Measurements from ENCODE around the gene HTT.
"Not testable (repeated sequence)": the region's sequence is repeated elsewhere in the genome, so short reads cannot be mapped to it uniquely, and the experiment has no call there.

The HTT gene

GRCh38 chr4:3075652-3075981 lies 1.1 kb downstream of the HTT start:
- no peak for DNase-seq

DNA sequence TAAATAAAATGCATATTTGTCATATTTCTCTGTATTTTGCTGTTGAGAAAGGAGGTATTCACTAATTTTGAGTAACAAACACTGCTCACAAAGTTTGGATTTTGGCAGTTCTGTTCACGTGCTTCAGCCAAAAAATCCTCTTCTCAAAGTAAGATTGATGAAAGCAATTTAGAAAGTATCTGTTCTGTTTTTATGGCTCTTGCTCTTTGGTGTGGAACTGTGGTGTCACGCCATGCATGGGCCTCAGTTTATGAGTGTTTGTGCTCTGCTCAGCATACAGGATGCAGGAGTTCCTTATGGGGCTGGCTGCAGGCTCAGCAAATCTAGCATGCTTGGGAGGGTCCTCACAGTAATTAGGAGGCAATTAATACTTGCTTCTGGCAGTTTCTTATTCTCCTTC lies 3.3 kb downstream of the HTT start:
- no peak for DNase-seq

- no peak for DNase-seq
Measured at GRCh38 chr4:3079694-3080123, 5.2 kb downstream of the HTT start.

DNA sequence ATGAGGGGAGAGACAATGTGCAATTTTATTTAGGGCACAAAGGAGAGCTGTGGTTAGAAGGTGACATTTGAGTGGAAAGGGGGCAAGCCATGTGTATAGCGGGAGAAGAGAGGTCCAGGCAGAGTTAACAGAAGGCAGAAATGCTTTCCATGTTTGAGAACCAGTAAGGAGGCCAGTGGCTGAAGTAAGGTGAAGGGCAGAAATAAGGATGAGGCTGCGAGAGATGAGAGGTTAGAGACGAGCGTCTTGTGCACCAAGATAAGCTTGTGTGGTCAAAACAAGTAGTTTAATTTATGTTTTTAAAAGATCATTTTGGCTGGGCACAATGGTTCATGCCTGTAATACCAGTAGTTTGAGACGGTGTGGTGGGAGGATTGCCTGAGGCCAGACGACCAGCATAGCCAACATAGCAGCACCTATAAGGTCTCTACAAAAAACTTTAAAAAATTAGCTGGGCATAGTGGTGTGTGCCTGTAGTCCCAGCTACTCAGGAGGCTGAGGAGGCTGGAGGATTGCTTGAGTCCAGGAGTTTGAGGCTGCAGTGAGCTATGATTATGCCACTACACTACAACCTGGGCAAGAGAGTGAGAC lies 8.5 kb downstream of the HTT start:
- no peak for DNase-seq

- DNase-seq: no peak
Measured at GRCh38 chr4:3083732-3084131, 9.3 kb downstream of the HTT start.

DNA sequence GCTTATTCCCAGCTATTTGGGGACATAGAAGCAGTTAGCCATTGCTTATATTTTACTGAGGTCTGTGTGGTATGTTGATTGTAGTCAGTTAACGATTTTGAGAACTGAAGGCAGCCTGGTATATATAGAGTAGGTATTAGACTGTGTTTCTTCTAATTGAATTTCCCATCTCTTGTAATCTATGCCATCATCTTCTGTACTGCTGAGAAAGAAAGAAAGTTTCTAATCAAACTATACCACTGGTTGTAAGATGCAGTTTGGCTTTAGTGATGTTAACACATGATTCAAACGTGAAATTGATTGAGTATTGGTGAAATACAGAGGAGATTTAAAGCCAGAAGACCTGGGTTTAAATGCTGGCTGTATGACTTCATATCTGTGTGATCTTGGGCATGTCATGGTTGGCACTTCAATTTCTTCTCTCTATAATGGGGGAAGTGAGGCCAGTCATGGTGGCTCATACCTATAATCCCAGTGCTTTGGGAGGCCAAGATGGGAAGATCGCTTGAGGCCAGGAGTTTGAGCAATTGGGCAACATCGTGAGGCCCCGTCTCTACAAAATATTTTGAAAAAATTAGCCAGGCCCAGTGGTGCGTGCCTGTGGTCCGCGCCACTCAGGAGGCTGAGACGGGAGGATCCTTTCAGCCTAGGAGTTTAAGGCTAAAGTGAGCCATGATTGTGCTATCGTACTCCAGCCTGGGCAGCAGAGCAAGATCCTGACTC lies 11.6 kb downstream of the HTT start:
- no peak for DNase-seq

DNA sequence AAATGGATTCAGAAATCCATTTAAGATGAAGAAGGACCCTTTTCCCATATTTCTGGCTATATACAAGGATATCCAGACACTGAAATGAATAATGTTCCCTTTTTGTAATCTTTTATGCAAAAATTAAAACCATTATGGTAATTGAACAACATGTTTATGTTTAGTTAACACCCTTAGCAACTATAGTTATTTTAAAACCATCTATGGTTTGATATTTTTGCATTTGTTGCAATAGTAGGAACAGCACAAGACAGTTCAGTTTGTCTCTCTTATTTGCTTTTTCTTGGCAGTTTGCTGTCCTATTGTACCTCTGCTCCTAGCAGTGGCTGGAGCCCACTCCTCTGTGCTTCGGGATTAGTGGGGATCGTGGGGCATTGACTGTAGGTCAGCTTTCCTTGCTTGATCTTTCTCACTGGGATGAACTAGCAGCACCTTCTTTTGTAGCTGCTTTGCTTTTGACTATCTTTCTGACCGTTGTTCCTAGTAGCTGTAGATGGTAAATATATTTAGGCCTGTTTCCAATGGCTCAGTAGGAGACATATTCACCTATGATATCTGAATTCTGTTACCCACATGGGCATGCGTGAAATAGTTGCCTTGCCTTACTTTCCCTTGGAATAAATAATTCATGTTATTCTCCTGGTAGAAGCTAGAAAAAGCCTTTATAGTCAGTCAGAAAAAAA lies 12.8 kb downstream of the HTT start:
- no peak for DNase-seq

GRCh38 chr4:3091464-3091863 lies 17.0 kb downstream of the HTT start:
- no peak for DNase-seq

GRCh38 chr4:3094701-3095100 lies 20.2 kb downstream of the HTT start:
- not testable (repeated sequence) for DNase-seq

GRCh38 chr4:3096202-3096601 lies 21.7 kb downstream of the HTT start:
- DNase-seq: no peak

DNA sequence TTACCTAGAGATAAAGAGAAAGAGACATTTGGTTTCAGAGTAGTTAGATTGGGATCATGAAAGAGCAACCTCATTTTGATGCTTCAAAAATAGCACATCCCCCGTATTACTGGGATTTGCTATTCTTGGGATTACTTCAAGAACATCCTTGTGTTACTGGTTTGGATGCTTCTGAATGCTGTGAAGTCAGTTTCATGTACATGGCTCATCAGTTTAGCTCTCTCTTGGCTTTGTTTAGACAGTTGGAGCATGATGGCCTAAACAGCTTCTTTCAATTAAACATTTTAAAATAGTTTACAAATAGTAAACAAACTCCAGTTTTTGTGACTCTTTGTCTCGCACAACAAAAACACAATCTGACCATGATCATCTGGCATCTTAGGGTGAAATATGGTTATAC lies 23.9 kb downstream of the HTT start:
- peak in 1 of 56 donors; percentile 8 for DNase-seq

DNA sequence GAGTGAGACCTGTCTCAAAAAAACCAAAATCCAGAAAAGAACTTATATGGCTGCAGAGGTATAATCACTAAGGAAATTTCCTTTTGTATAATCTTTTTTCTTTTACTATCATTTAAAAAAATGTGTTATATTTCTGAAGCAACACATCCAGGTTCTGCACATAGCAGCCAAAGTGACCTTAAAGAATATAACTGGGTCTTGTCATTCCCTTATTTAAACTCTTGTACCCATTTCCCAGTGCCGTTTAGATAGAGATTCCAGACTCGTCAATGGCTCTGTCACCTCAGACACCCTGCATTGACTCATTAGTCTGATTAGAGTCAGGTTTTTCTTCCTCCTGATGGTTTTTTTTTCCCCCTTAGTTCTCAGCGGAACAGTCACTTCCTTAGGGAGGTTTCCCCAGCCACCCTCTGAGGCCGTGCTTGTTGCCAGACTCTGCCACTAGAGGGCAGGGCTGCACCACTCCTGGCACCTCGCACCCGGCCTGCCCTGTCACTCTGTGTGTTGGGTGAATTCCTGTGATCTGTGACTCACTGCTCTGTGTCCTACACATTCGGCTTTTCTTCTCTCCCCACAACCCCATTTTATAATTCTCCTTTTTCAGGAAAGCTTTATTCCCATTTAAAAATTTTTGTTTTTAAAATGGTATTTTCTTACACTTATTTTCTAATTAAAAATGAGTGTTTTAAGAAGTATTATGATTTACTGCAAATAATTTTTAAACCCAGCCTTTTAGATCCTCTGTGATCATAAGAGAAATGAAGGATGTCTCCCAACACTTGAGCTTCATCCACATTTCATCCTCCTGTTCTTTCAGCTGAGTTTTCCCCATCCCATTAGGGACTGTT lies 32.1 kb downstream of the HTT start:
- DNase-seq: peak in 54 of 56 donors; percentile 25 to 92 (median 75)

GRCh38 chr4:3107271-3107670 lies 32.8 kb downstream of the HTT start:
- no peak for DNase-seq

DNA sequence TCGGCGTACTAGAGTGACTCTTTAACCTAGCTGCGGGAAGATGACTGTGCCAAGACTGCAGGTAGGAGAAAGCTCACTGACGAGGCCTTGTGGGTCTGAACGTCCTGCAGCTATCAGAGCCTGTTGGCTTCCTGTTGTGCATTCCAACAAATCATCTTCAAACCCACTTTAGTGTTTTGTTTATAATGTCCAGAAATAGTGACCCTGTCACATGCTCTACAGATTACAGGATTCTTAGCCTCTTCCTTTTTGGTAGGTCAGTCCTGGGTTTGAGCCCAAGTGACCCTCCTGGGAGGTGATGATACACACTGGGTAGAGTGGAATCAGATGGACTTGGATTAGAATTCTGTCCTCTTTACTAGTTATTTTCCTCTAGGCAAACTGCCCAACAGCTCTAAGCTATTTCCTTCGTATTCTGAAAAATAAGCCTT lies 33.2 kb downstream of the HTT start:
- no peak for DNase-seq

GRCh38 chr4:3108211-3108610 lies 33.7 kb downstream of the HTT start:
- DNase-seq: no peak

DNA sequence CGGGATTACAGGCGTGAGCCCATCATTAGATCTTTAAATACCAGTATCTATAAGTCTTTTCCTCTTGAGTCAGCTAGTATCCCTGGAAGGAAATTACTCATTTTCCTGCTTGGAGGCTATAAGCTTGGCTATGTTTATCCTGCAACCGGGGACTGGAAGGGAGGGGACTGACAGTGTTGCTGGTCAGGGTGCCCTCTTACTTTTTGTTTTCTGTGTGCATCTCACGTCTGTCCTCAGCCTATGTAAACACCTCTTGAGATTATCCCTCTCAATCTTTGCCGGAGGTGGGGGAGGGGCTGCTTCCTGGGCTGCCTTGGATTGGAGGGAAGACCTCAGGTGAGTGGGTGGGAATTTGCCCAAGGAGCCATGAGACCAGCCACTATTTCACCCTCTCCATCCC lies 37.0 kb downstream of the HTT start:
- DNase-seq: no peak

- no peak for DNase-seq
Measured at GRCh38 chr4:3112201-3112600, 37.7 kb downstream of the HTT start.

DNA sequence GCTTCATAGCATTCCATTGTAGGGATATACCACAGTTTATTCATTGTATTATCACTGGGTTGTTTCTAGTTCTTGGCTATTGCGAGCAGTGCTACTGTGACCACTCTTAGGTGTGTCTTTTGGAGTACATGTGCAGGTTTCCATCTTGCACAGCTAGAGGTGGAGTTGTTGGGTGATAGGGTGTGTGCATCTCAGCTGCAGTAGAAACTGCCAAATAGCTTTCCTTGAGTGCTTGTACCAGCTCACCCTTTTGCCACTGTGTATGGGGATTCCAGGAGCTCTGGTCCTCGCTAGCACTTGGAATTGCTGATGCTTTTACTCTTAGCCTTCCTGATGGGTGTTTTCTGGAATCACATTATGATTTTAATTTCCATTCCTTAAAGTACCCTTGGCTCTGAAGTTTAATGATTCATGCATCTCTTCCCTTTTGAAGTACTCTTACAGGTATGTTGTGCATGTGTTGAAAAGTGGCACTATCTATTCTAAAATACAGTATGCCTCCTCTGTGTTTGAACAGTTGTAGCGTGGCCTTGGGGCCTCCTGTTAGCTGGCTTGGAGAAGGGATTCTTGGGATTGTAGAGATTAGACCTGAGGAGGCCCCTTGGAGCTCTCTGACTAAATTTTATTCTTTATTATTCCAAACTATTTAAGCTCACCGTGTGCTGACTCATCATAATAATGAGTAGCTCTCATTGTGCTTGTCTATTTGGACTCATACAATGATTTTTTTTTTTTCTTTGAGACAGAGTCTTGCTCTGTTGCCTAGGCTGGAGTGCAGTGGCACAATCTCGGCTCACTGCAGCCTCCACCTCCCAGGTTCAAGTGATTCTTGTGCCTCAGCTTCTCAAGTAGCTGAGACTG lies 38.4 kb downstream of the HTT start:
- DNase-seq: no peak

DNA sequence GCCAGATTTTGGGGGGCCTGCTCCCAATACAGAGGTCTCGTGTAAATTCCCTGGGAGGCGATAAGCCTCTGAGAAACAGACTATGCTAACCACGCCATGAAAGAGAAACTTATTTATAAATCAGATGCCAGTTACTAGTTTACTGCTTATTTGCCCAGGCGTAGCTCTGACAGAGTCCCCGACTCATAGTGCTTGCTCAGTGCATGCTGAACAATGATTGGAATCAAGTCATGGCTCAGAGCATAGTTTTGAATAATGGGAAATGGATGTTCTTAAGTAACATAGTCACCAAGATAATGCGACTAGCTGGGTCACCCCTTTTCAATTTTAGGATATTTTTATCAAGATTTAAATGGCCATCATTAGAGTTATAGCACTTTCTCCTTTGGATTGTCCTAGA lies 39.9 kb downstream of the HTT start:
- no peak for DNase-seq

GRCh38 chr4:3115637-3116270 lies 41.3 kb downstream of the HTT start:
- peak in 18 of 56 donors; percentile 6 to 55 (median 22) for DNase-seq

All from nucleus accumbens (tissue), 56 donors.